HepG2 (cell line): Measurements from ENCODE around the gene CACNA1D. TPM values are rescaled to one million over a fixed set of nuclear protein-coding genes. Genes with fewer than 3 reads are reported as not detected.

ENCODE experiments used
- ATAC-seq: fragments of 200-7000 bp; cut with Tn5 transposase; 3 replicates; pipeline ENCODE4 v1.9.1; 2020; ENCODE audit warnings: mild to moderate bottlenecking, moderate library complexity
- BruUV-seq: library from RNA; stranded (reverse); fragments of 400-500 nt; replicated peaks from 2 replicates; lab custom pipeline; 2021; lab: Mats Ljungman, UMichigan
- CTCF ChIA-PET: fragments of 300-600 bp; formaldehyde crosslinking; extraction: SDS; loops from one replicate; lab custom pipeline; 2021; ENCODE audit warnings: low total read pairs, inconsistent platforms, low intra/inter-chr PET ratio; lab: Yijun Ruan, JAX
- POLR2A ChIA-PET: fragments of 350-600 bp; sonication (Branson Sonifier 250); formaldehyde crosslinking; loops from one replicate; lab custom pipeline; 2020; ENCODE audit warnings: antibody characterized with exemption, inconsistent platforms; lab: Yijun Ruan, JAX
- DNase-seq: peaks from one replicate; pipeline ENCODE4 v3.0.0-alpha.2; 2015; ENCODE audit warnings: low spot score
- FAIRE-seq: peaks from 3 replicates; lab custom pipeline; 2011; peaks lifted over from hg19 to GRCh38; lab: Jason Lieb, UNC
- H2AFZ ChIP-seq: one replicate; pipeline ENCODE4 v1.6.1; 2011; ENCODE audit warnings: low read length, inconsistent platforms
- H3K27ac ChIP-seq: fragments of 300-600 bp; 3 replicates; pipeline ENCODE4 v1.8.0; 2011; ENCODE audit warnings: mixed run types, mild to moderate bottlenecking, mixed read lengths, low read length, inconsistent platforms; ENCODE audit not compliant: insufficient read depth; ENCODE audit errors: extremely low read length
- H3K27me3 ChIP-seq, 2 experiments: fragments of 200-600 bp in 1 of 2; 2 replicates in 1 of 2; 3 replicates in 1 of 2; pipeline versions ENCODE4 v1.6.0 to v1.8.0; 2011; ENCODE audit warnings: low read length in 2 of 2, mild to moderate bottlenecking in 2 of 2, moderate library complexity in 2 of 2, inconsistent platforms in 1 of 2; ENCODE audit not compliant: insufficient read depth in 2 of 2, control insufficient read depth in 1 of 2
- H3K36me3 ChIP-seq, 2 experiments: fragments of 200-600 bp in 1 of 2; replicated peaks in 1 of 2; 2 replicates in 1 of 2; 3 replicates in 1 of 2; pipeline versions ENCODE4 v1.5.1 to v1.8.0; 2011; ENCODE audit warnings: low read length in 2 of 2, inconsistent platforms in 1 of 2; ENCODE audit not compliant: insufficient read depth in 2 of 2, control insufficient read depth in 1 of 2
- H3K4me1 ChIP-seq: 2 replicates; pipeline ENCODE4 v1.5.1; 2012; ENCODE audit warnings: low read length, inconsistent platforms; ENCODE audit not compliant: insufficient read depth
- H3K4me2 ChIP-seq: 2 replicates; pipeline ENCODE4 v1.6.0; 2011; ENCODE audit warnings: low read depth, low read length, inconsistent platforms
- H3K4me3 ChIP-seq, 3 experiments: fragments of 200-600 bp in 1 of 3; sonication (generic), shearing (Covaris generic) in 1 of 3; replicated peaks in 1 of 3; 2 replicates each; pipeline ENCODE4 v1.5.1; 2011 to 2016; ENCODE audit warnings: low read length in 3 of 3, inconsistent platforms in 2 of 3, low read depth in 2 of 3, mild to moderate bottlenecking in 2 of 3, control low read depth in 1 of 3, mixed read lengths in 1 of 3; ENCODE audit not compliant: insufficient read depth in 1 of 3
- H3K79me2 ChIP-seq: one replicate; pipeline ENCODE4 v1.6.1; 2011; ENCODE audit warnings: low read length, inconsistent platforms; ENCODE audit not compliant: insufficient read depth
- H3K9ac ChIP-seq: 2 replicates; pipeline ENCODE4 v1.6.0; 2011; ENCODE audit warnings: mild to moderate bottlenecking, low read depth, low read length, inconsistent platforms; ENCODE audit not compliant: insufficient read depth
- H3K9me3 ChIP-seq: 2 replicates; pipeline ENCODE4 v1.5.1; 2012; ENCODE audit warnings: mild to moderate bottlenecking, low read length
- H4K20me1 ChIP-seq: 2 replicates; pipeline ENCODE4 v1.6.0; 2011; ENCODE audit warnings: inconsistent platforms, mild to moderate bottlenecking, low read length, moderate library complexity; ENCODE audit not compliant: insufficient read depth
- CEBPZ ChIP-seq: IDR thresholded peaks from 2 replicates; pipeline ENCODE4 v1.6.1; 2012; ENCODE audit warnings: low read length, improper control_type of control experiment
- ZFP82 ChIP-seq: sonication (generic); formaldehyde crosslinking; IDR thresholded peaks from 2 replicates; pipeline ENCODE4 v1.5.1; 2020; ENCODE audit warnings: mild to moderate bottlenecking, missing genetic modification reagents, borderline replicate concordance
- ZSCAN30 ChIP-seq: sonication (generic); formaldehyde crosslinking; IDR thresholded peaks from 2 replicates; pipeline ENCODE4 v1.5.0; 2020; ENCODE audit warnings: mild to moderate bottlenecking, missing genetic modification reagents
- WGBS: methylation state at CpG from one replicate; pipeline ENCODE4 v1.1.6; 2017; ENCODE audit warnings: low lambda C conversion rate; 5-methylcytosine and 5-hydroxymethylcytosine counted together
- in situ Hi-C: cut with HindIII; loops from 2 replicates; pipeline ENCODE4 v1.10.0; 2017; ENCODE audit warnings: low pct_unique_long_range_greater_than_20kb; ENCODE audit not compliant: extremely low pct_ligation_motif_present
- intact Hi-C: fragments of 100-400 bp; cut with micrococcal nuclease; formaldehyde crosslinking; loops from one replicate; pipeline ENCODE4 v1.10.0; 2022; ENCODE audit not compliant: unreplicated experiment
- polyA plus RNA-seq, 8 experiments: library from polyadenylated mRNA; depleted of rRNA in 3 of 8; stranded (reverse) in 7 of 8; unstranded in 1 of 8; fragments of >200 nt; fragmentation: Illumina TruSeq in 4 of 8; extraction: Trizol in 4 of 8; gene quantifications; 2 replicates each; pipeline versions ENCODE4 v1.2.1 to v1.2.3, GENCODE V29; 2011 to 2016; ENCODE audit warnings: low read depth in 4 of 8, missing spikeins in 1 of 8, mixed read lengths in 1 of 8; ENCODE audit not compliant: insufficient read depth in 1 of 8
- total RNA-seq, 5 experiments: library from RNA; depleted of rRNA; stranded (reverse); fragments of >200 nt; fragmentation: Illumina TruSeq; extraction: Trizol; gene quantifications; 2 replicates each; pipeline ENCODE4 v1.2.3, GENCODE V29; 2016; ENCODE audit warnings: low read depth in 1 of 5

The CACNA1D gene
- total and polyA plus RNA-seq, 2 of the 13 experiments (the other 11 are each of a cell fraction or from before 2014, with no cell fraction given) = 0.26 to 0.38 TPM

- Histone ChIP-seq H3K9me3 (no peaks in the 10 kb centered on the region), H2AFZ (no peak overlapping the region), H3K4me3 (no peak overlapping the region), H3K27ac (no peak overlapping the region), H3K27me3 (no peaks in the 10 kb centered on the region), H3K9ac (no peak overlapping the region), H3K4me2 (no peak overlapping the region), H3K79me2 (no peaks in the 10 kb centered on the region), H4K20me1 (no peaks in the 10 kb centered on the region), H3K4me1 (no peaks in the 10 kb centered on the region), H3K36me3 (no peaks in the 10 kb centered on the region)
- ChIA-PET POLR2A (no interaction called here), CTCF (no interaction called here)
- BruUV-seq = no TSS peak
- in situ Hi-C loops (no loop called here), intact Hi-C loops (no loop called here)
- ATAC-seq = no peak
- DNase-seq = no peak
- no peak for FAIRE-seq
- WGBS = 37% methylated on average over 2 of the region's 2 CpGs
- TF ChIP-seq CEBPZ (no peak), ZFP82 (CRISPR knock-in tag) (no peak)
Measured at GRCh38 chr3:53570081-53570480, 75.7 kb downstream of the CACNA1D start.

GRCh38 chr3:53570709-53571108 lies 76.3 kb downstream of the CACNA1D start:
- no peak overlapping the region for H3K27ac ChIP-seq
- no peaks in the 10 kb centered on the region for H3K27me3 ChIP-seq
- intact Hi-C loops = no loop called here
- DNase-seq (no peak), FAIRE-seq (no peak)
- in situ Hi-C loops = no loop called here
- CTCF ChIA-PET = no interaction called here
- POLR2A ChIA-PET = no interaction called here
- no peak for TF ChIP-seq ZSCAN30 (CRISPR knock-in tag)
- TF ChIP-seq, all 625 proteins: peak for 0
- Histone ChIP-seq H3K9me3 (no peaks in the 10 kb centered on the region), H3K9ac (no peak overlapping the region), H3K36me3 (no peaks in the 10 kb centered on the region), H3K4me3 (no peak overlapping the region), H4K20me1 (no peaks in the 10 kb centered on the region), H3K79me2 (no peaks in the 10 kb centered on the region), H3K4me1 (no peaks in the 10 kb centered on the region), H2AFZ (no peak overlapping the region), H3K4me2 (no peak overlapping the region)
- no TSS peak for BruUV-seq
- no peak for ATAC-seq
- WGBS = 60% methylated on average over 3 of the region's 3 CpGs
